Stimulated activated naive CD4-positive, alpha-beta T cell treated with Interleukin-2 at 50 U/mL for 16 hours (primary cell): Measurements from ENCODE around the gene PEX14.
"Not testable (repeated sequence)": the region's sequence is repeated elsewhere in the genome, so short reads cannot be mapped to it uniquely, and the experiment has no call there.

Experiments
- DNase-seq: peaks from one replicate; lab custom pipeline; 2025; lab: John Stamatoyannopoulos, UW

The PEX14 gene

DNA sequence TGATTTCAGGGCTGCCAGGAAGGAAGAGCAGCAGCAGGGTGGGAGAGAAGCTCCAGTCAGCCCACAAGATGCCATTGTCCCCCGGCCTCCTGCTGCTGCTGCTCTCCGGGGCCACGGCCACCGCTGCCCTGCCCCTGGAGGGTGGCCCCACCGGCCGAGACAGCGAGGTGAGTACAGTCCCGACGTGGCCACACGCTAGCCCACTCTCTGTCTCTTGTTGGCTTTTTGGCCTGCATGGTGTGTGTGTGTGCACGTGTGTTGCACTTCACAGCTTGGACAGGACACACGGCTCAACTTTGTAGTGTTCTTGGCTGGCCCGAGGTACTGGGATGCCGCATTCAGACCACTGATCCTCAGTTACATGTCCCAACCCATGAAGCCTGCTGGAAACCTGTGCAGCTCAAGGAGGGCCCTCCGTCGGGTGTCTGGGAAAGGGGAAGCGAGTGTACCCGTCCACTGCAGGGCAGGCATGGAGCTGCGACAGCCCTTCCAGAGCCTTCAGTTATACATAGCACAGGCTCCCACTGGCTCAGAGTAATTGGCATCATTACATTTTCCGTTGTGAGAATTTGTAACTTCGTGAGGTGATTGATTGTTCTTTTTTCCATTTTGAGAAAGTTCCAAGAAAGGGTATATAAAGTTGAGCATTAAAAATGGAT is 24.5 kb upstream of the PEX14 start:
- no peak for DNase-seq

DNA sequence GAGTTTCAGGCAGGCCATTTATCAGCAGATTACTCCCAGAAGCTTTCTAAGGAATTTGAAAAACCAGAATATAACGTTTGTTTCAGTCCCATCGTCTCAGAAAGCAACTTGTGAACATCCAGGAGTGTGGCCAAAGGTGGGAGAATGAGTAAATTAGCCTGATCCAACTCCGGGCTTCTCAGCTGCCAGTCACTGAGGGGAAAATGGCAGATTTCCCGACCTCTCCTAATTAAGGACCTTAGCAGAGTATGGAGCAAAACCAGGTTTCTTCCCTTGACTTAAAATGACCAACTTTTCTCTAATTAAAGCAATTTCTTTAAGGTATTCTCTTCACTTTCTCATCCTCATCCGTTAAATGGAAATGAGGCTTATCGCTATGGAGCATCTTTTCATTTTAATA is 23.9 kb upstream of the PEX14 start:
- DNase-seq = no peak

DNA sequence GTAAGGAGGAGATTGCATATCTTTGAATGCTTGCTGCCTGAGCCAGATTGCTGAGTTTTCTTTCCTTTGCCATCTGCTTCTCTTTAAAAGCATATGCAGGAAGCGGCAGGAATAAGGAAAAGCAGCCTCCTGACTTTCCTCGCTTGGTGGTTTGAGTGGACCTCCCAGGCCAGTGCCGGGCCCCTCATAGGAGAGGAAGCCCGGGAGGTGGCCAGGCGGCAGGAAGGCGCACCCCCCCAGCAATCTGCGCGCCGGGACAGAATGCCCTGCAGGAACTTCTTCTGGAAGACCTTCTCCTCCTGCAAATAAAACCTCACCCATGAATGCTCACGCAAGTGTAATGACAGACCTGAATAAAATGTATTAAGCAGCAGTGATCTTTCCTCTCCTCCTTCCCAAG is 23.5 kb upstream of the PEX14 start:
- DNase-seq = no peak

DNA sequence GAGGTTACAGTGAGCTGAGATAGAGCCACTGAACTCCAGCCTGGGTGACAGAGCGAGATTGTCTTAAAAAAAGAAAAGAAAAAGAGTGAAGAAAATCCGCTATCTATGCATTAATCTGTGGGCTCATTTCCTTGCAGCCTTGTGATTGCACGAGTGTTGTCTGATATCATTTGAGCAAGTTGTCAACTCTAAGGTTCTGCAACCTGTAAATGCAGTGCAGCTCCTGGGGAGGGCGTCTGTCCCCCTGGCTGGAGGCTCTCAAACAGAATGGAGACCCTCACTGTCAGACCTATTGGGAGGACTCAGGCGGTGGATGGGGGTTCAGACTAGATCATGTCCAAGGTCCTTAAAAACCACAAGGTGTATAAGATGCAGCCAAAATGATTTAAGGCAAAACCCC is 18.7 kb upstream of the PEX14 start:
- DNase-seq = no peak

DNA sequence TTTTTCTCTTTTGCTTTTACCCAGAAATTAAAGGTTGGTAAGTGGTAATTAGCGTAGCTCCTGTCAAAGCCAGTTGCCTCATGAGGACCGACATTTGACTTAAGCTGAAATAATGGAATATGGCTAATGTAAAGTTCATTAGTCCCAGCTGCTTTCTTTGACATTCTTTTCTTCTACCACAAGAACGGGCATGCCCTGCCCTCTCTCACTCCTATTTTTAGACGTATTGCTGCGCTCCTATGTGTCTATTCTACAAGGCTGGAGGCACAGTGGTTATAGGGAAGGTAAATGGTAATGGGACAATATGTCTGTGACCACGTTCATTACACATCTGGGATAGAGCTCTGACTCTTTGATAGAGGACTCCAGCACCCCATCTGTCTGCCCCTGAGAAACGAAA is 18.1 kb upstream of the PEX14 start:
- no peak for DNase-seq

DNA sequence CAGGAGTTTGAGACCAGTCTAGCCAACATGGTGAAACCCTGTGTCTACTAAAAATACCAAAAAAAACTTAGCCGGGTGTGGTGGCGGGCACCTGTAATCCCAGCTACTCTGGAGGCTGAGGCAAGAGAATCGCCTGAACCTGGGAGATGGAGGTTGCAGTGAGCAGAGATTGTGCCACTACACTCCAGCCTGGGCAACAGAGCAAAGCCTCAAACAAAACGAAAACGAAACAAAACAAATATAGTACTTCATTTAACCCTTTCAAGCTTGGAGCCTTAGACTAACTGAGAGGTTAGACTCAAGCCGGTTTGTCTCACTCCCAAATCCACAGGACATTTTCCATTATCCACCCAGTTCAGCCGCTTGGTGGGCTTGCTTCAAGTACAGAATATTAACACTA is 17.3 kb upstream of the PEX14 start:
- DNase-seq = not testable (repeated sequence)

DNA sequence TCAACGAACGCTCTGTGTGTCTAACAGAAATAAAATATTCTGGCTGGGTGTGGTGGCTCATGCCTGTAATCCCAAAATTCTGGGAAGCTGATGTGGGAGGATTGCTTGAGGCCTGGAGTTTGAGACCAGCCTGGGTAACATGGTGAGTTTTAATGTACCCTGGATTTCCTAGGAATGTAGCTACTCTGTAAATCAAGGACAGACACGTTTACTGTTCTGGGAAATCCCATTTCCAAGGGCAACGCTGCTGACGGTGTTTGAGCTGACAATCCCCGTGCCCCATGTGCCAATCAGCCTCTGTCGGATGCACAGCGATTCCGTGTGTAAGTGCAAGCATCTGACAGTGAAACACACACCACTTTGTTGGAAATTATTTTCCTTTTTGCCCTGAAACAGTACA is 16.9 kb upstream of the PEX14 start:
- DNase-seq = no peak

DNA sequence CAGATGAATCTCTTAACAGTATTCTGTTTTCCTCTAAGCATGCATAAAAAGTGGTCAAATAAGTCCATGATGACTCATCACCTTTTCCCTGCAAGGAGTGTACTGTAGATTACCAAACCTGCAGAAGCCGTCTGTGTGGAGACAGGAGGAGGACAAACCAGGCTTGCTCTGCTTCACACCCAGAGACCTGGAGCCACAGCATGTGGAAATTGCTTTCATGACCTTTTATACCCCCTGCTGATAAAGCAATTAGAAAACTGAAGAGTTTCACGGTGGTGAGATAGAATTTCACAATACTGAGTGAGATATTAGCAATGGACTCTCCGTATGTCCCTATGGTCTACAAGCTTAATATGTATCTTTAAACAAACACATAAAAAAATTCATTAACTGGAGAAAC is 15.6 kb upstream of the PEX14 start:
- no peak for DNase-seq

DNA sequence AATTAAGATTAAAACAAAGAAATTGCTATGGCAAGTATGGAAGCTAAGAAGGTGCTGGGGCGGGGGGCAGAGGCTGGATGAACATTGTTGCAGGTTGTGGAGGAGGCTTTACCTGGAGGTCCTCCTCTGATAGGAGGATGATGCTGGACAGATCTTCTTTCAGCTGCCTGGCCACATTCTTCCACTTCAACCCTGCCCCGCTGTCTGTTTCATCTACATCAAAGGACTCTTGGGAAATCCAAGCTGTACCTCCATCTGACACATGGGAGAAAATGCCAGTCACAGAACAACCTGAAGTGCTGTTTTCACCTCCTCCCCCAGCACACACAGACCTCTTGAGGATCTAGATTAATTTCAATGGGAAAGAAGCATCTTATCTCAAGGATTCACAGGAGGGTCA is 7.7 kb upstream of the PEX14 start:
- no peak for DNase-seq

DNA sequence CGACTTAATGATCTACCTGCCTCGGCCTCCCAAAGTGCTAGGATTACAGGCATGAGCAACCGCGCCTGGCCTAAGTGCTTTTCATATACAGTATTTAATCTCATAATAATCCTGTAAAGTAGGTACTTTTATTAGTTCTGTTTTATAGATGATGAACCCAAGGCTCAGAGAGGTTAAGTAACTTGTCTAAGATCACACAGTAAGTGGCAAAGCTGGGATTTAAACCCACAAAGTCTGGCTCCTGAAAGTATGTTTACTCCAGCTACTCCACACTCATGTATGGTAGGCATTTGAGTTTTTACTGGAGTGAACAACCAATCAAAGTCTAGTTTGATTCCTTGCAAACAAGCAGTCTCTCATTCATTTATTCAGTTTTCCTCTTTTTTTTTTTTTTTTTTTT is 4.7 kb upstream of the PEX14 start:
- no peak for DNase-seq

DNA sequence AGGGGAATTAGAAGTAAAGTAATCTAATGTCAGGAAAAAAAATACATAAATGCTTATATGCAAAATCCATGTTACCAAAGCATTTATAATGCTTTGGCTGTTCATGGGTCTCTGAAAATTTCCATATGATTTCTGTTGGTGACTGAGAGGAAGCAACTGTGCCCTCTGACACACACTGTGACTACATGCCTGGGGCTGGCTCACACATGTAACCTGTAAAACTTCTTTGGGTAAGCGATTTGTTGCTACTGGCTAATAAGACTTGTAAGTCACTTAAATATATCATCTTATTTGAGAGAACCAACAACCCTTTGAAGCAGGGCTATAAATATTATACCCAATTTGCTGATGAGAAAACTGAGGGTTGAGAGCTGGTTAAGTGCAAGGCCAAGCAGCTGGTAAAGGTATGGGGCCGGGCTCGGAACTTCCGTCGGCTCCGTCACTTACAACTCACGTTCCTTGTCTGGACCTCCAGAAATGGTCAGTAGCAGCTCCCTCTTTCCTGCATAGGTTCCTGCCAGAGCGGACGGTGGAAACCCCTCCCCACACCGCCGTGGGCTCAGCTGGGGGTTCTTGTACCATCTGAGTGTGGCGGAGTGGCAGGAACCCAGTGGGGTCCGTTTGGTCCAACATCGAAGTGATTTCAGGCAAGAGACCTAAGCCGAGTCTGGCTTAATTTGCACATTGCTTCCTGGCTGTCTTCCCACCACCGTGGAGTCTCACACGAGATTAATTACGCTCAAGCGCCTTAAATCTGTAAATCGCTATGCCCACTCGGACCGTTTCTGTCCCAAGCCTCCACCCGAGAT is 3.1 kb upstream of the PEX14 start:
- no peak for DNase-seq

DNA sequence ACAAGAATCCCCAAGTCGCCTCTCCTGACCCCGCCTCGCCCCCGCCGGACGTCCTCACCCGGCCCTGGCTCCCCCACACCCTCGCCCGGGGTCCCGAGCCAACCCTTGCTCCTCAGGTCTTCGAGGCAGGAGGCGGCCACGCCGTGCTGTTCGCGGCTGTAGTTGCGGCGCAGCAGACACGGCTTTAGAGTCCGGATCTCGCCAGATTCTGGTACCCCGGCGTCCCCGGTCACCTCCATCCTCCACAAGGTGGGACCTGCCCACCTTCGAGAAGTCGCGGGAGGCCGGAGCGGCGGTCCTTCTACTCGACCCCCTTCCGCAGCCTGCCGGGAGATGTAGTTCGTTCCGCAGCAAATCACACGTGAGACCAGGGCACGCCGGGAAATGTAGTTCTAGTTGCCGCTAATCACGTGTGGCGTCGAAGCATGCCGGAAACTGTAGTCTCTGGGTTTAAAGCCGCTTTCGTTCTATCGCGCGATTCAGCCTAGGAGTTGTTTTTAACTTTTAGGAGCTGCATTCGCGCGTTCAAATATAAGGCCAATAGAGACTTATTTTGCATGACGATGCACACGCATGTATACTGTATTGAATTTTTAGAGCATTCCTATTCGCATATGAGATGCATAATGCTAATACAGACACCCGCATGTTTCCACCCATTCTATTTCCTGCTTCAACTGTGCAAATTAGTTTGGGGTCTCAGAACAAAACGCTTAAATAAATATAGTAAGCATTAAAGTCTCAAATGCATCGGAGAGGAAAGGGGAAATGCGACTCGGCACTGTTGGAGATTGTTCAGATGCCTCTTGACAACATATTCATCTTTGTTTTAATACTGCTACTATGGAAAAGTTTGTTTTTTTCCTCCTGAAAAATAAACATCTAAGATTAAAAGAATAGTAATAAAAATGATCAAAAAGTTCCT is 2.3 kb upstream of the PEX14 start, which contains the start of gene DFFA:
DFFA (minus strand) TSS at position 310 of the 925 bp plus-strand sequence; CDS start at position 239, 71 bp downstream.
- DNase-seq = peak; percentile 91

DNA sequence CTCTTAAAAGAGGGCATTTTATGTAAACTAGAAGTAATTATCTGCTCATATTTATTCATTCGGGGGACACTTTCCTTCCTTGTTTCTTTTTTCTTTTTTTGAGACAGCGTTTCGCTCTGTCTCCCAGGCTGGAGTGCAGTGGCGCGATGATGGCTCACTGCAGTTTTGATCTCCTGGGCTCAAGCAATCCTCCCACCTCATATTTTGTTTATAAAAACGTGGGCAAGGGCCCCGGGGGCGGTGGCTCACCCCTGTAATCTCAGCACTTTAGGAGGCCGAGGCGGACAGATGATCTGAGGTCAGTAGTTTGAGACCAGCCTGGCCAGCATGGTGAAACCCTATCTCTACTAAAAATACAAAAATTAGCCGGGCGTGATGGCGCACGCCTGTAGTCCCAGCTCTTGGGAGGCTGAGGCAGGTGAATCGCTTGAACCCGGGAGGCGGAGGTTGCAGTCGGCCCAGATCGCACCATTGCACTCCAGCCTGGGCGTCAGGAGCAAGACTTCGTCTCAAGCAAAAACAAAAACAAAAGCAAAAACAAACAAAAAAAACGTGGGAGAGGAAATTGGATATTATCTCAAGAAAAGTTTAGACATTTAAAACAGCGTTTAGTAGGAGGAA is 1.5 kb upstream of the PEX14 start:
- DNase-seq = no peak

DNA sequence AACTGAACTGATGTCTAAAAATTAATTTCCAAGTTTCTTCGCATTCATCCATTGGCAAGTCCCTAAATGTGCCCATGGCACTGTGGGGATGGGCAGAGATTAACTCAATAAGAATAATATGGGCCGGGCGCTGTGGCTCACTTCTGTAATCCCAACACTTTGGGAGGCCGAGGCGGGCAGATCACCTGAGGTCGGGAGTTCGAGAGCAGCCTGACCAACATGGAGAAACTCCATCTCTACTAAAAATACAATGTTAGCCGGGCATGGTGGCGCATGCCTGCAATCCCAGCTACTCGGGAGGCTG is 489 bp upstream of the PEX14 start:
- not testable (repeated sequence) for DNase-seq

DNA sequence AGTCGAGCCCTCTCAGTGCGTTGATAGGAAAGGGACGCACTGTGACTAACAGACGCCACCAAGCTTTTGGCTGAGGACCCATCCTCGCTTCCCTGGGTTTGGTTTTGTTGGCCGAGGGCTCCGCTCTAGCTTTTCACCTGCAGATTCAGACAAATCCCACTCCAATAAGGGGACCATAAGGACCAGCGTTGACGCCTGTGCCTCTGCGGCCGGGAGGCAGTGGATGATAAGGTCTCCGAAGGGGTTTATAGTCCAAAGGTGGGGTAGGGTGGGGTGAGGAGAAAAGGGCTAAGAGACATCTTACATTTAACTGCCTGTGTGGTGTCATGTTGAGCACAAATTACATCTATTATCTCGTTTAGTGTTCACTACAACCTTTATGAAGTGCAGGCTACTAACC is 760 bp downstream of the PEX14 start:
- DNase-seq = no peak

DNA sequence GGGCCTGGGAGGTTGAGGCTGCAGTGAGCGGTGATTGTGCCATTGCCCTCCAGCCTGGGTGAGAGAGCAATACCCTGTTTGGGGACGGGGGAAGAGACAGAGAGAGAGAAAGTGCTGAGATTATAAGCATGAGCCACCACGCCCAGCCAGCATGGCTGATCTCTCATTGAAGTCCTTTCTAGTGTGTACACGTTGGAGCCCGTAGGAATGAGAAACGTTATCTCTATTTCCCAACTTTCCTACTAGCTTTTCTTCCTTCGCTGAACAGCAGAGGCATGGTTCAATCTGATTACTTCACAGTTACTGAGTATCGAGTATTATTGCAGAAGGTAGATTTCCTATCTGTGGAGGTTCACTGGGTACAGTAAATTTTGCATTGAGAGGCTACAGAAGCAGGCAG is 4.5 kb downstream of the PEX14 start:
- no peak for DNase-seq

DNA sequence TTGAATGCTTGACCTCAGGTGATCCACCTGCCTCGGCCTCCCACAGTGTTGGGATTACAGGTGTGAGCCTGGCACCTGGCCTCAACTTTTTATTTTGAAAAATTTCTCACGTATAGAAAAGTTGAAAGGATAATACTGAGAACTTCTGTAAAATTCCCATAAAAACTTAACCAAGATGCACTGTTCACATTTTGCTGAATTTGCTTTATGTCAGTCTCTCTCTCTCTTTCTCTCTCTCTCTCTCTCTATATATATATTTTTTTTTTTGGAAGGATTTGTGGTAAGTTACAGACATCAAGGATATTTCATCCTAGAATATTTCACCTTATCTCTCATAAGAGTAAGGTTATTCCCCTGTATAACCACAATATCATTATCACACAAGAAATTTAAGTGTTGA is 5.9 kb downstream of the PEX14 start:
- no peak for DNase-seq

DNA sequence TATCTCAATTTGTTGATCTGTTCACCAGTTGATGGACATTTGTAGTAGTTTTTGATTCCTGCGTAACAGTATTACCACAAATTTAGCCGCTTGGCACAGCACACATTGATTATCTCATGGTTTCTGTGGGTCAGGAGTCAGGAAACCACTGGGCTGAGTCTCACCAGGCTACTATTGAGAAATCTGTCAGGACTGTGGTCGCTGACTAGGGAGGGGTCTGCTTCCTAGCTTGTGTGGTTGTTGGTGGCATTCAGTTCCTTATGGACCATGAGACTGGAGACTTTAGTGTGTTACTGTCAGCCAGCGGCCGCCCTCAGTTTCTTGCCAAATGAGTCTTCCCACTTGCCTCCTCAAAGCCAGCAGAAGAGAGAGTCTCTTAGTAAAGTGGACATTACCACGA is 9.8 kb downstream of the PEX14 start:
- no peak for DNase-seq

DNA sequence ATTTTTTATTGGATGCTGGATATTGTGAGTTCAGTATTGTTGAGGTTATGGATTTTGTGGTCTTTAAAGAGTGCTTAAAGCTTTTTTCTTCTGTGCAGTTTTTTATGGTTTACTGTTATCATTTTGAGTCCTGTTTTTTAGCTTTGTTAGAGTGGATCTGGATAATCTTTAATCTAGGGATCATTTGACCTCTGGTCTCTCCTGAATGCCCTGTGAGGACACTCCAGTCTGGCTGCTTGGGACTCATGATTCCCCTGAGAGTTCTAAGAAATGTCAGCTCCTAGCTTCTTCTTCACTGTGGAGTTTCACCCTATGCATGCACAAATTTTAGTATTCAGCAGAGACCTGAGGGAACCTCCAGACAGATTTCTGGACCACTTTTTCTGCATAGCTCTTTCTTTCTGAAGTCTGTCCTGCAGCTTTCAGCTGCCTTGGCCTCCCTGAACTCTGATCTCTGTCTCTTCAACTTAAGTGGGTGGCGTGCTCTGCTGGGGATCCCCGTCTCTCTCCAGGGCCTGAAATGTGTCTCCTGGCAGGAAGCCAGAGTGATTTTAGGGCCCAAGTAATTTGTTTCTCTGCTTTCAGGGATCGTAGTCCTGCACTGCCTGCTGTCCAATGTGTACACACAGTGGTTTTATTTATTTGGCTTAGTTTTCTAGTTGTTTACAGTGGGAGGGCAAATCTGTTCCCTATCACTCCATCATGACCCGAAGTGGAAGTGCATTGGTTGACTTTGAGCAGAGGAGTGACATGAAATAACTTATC is 14.7 kb downstream of the PEX14 start:
- DNase-seq = no peak

DNA sequence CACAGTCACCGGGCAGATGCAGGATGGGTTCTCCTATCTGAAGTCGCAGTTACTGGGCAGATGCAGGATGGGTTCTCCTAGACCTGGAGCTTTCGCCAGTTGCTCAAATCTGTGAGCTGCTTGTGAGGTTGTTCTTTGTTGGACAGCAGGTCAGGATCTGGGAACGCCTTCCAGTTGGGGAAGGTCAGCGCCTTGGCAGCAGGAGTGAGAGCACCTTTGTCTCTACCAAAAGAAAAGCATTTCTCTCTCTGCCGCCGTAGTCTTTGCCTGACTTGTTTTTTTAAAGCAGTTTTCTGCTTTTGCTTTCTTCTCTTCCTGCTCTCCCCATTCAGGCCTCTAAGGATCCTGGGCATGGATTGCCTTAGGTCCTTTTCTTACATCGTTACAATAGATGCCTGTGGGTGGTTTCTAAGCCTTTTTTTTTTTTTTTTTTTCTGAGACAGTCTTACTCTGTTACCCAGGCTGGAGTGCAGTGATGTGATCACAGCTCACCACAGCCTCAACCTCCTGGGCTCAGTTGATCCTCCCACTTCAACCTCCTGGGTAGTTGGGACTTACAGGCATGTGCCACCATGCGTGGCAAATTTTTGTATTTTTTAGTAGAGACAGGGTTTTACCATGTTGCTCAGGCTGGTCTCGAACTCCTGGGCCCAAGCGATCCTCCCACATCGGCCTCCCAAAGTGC is 15.7 kb downstream of the PEX14 start:
- DNase-seq = no peak

DNA sequence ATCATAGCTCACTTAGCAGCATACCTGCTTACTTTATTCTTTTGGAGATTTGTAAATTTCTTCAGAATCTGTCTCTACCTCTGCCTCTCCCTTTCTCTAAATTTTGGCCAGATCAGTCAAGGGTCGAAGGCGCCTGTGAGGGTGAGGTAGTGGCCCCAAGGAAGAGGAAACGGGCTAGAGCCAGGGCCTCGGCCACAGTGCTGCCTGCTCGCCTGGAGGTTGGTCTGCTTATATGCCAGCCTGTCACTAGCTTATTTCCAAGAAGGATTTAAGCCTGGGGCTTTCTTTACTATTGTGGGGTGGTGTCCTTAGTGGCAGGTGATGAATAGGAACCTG is 19.6 kb downstream of the PEX14 start:
- no peak for DNase-seq
